C4-2B (cell line): ENCODE data around the gene ZNF541.

ENCODE experiments used
- ZFX ChIP-seq: fragments of 450-650 bp; IDR thresholded peaks from 2 replicates; pipeline ENCODE4 v1.6.1; 2017
- TF ChIP-seq, protein P1 (sequence below): fragments of 450-650 bp; conservative IDR thresholded peaks from 2 replicates; pipeline ENCODE4 v1.5.1; 2017; ENCODE audit warnings: mild to moderate bottlenecking

- TF ChIP-seq, protein P1, sequence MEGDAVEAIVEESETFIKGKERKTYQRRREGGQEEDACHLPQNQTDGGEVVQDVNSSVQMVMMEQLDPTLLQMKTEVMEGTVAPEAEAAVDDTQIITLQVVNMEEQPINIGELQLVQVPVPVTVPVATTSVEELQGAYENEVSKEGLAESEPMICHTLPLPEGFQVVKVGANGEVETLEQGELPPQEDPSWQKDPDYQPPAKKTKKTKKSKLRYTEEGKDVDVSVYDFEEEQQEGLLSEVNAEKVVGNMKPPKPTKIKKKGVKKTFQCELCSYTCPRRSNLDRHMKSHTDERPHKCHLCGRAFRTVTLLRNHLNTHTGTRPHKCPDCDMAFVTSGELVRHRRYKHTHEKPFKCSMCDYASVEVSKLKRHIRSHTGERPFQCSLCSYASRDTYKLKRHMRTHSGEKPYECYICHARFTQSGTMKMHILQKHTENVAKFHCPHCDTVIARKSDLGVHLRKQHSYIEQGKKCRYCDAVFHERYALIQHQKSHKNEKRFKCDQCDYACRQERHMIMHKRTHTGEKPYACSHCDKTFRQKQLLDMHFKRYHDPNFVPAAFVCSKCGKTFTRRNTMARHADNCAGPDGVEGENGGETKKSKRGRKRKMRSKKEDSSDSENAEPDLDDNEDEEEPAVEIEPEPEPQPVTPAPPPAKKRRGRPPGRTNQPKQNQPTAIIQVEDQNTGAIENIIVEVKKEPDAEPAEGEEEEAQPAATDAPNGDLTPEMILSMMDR: no peak
- TF ChIP-seq ZFX: no peak
These were observed 43.8 kb downstream of the ZNF541 start for GRCh38 chr19:47529018-47529742.
